GM19035 (cell line): ENCODE data around the gene MLX.
"Not testable (repeated sequence)": the region's sequence is repeated elsewhere in the genome, so short reads cannot be mapped to it uniquely, and the experiment has no call there.

Source experiments
- ATAC-seq: cut with Tn5 transposase; IDR thresholded peaks from one replicate; pipeline ENCODE4 v1.9.1; 2021; ENCODE audit not compliant: unreplicated experiment

MLX gene

DNA sequence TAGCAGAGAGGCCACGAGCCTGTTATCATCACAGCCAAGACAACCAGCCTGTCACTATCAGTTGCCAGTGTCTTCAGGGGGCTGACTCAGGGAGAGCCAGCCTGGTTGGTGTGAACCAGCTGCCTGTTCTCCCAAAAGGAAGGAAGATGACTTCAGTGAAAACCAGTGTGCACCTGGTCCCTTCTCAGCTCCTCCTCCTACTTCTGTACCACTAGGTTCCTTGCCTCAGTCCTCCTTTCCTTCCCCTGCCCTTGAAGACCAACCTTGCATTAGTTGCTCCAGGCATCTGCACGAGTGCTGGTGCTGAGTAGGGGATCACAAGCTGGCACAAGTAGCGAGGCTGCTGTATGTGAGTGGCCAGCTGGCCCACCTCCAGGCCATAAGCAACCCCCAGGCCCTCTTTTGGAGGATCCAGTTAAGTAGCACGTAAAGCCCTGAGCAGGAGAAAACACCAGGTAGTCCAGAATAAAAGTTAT is 51.1 kb downstream of the MLX start:
- peak; percentile 21 for ATAC-seq

DNA sequence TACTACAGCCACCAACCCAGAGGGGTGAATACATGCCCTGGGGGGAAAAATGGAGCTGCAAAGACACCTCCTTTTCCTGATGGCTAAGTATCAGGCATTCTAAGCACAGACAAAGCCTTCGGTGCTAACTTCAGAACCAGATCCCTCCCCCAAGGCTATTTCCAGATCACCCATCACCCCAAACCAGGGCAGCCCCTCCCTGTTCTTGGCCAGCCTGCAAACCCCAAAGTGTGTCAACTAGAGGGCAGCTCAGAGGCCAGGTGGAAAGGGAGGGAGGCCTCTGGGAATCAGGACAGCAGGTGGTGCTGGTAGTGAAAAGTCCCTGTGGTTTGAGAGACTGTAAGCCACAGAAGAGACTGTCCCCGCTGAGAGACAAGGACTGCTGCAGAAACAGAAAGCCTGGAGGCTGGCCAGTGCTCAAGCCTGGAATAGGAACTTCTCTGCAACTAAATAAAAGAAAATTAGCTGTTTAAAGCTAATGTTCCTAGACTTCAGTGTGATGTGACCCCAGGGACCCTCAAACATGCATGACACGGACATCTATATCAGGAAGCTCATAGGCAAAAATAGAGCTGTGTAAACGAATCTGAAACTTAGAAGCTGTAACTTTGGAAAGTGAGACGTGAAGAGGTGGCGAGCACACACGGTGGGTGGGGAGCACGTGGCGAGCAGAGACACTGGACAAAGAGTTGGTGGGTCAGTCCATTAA is 51.7 kb downstream of the MLX start:
- peak; percentile 64 for ATAC-seq

DNA sequence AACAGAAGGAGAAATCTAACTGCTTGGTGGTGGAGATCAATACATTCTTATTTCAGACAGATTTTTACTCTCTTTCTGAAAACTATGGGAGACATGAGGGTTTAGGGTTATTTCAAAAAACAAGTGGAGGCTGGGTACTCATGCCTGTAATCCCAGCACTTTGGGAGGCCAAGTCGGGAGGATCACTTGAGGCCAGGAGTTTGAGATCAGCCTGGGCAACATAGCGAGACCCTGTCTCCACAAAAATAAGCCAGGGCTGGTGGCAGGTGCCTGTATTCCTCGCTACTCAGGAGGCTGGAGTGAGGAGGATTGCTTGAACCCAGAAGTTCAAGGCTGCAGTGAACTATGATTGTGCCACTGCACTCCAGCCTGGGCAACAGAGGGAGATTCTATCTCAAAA is 55.1 kb downstream of the MLX start:
- not testable (repeated sequence) for ATAC-seq
